Immature natural killer cell (primary cell): ENCODE results near the gene LHX2. TPM values are rescaled to one million over a fixed set of nuclear protein-coding genes. Genes with fewer than 3 reads are reported as not detected.
"Not testable (repeated sequence)": the region's sequence is repeated elsewhere in the genome, so short reads cannot be mapped to it uniquely, and the experiment has no call there.

ENCODE experiments used
- DNase-seq, 3 donors: peaks; one replicate each; pipeline ENCODE4 v3.0.0; 2022; ENCODE audit warnings: mixed read lengths in 1 of 3
- H3K27ac Mint-ChIP-seq, 6 donors: one replicate each; pipeline ENCODE4 v1.8.0; 2020; ENCODE audit warnings: mixed read lengths in 6 of 6, mild to moderate bottlenecking in 5 of 6, inconsistent platforms in 4 of 6, moderate library complexity in 3 of 6
- H3K27me3 Mint-ChIP-seq, 3 donors: one replicate each; pipeline ENCODE4 v1.8.0; 2020 to 2021; ENCODE audit warnings: low read depth in 3 of 3, mild to moderate bottlenecking in 3 of 3, mixed read lengths in 3 of 3, moderate library complexity in 3 of 3, inconsistent platforms in 1 of 3
- H3K36me3 Mint-ChIP-seq, 3 donors: one replicate each; pipeline ENCODE4 v1.8.0; 2020; ENCODE audit warnings: mixed read lengths in 3 of 3, inconsistent platforms in 2 of 3, mild to moderate bottlenecking in 2 of 3
- H3K4me1 Mint-ChIP-seq, 2 donors: one replicate each; pipeline ENCODE4 v1.8.0; 2020; ENCODE audit warnings: inconsistent platforms in 2 of 2, mild to moderate bottlenecking in 2 of 2, mixed read lengths in 2 of 2, moderate library complexity in 1 of 2
- H3K4me3 Mint-ChIP-seq, 5 donors: one replicate each; pipeline ENCODE4 v1.8.0; 2020; ENCODE audit warnings: mild to moderate bottlenecking in 5 of 5, mixed read lengths in 5 of 5, inconsistent platforms in 3 of 5, moderate library complexity in 3 of 5
- H3K9me3 Mint-ChIP-seq, 6 donors: one replicate each; pipeline ENCODE4 v1.8.0; 2020; ENCODE audit warnings: mild to moderate bottlenecking in 6 of 6, mixed read lengths in 6 of 6, inconsistent platforms in 4 of 6, moderate library complexity in 3 of 6
- polyA plus RNA-seq, 3 donors: library from polyadenylated mRNA; unstranded; fragments of 300-500 nt; fragmentation: Illumina TruSeq; gene quantifications; one replicate each; pipeline ENCODE4 v1.2.3, GENCODE V29; 2021

The LHX2 gene
- polyA plus RNA-seq, 3 donors from 2014 or later: not detected

DNA sequence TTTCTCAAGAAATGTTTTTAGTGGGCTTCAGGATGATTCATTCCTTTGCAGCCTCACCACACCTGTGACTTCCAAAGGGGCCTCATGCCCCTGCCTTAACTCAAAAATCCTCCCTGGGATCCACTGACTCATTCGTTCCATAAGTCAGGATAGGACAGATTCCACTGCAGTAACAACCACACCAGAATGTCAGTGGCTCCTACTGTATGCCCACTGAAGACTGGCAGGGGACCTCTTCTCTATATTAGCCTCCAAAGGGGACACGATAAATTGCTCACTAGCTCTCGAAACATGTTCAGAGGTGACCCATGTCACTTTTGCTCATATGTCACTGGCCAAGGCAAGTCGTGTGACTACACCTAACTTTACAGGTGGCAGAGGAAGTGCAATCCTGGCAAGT lies 25.7 kb upstream of the LHX2 start:
- Mint-ChIP-seq H3K9me3 (no peaks in the 10 kb centered on the region), H3K27me3 (peaks cover 4 to 11% (median 5%) of the 10 kb centered on the region in 3 donors), H3K4me1 (no peaks in the 10 kb centered on the region), H3K27ac (no peak overlapping the region), H3K4me3 (no peak overlapping the region), H3K36me3 (no peaks in the 10 kb centered on the region)
- no peak for DNase-seq

DNA sequence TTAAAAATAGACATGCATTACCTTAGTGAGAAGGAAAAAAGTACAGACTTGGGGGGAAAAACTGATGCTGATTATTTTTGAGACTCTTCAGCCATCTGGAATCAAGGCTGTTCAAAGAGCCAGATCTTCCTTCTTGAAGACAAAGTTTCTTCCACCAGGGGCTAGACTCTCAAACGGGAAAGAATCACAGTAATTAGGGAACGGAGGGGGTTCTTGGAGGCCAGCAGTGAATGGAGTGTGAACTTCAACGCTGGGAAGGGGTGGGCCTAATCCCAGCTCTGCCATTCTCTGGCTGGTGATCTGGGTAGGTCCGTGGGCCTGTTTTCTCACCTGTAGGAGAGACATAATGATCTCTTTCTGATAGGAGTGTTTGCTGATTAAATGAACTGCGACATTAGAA lies 21.1 kb upstream of the LHX2 start:
- H3K27ac Mint-ChIP-seq: no peak overlapping the region
- H3K4me1 Mint-ChIP-seq: no peaks in the 10 kb centered on the region
- H3K4me3 Mint-ChIP-seq: no peak overlapping the region
- H3K36me3 Mint-ChIP-seq: no peaks in the 10 kb centered on the region
- peaks cover 2 to 15% (median 12%) of the 10 kb centered on the region in 3 donors for H3K27me3 Mint-ChIP-seq
- no peak for DNase-seq
- peaks cover 0 to 2% (median 0%) of the 10 kb centered on the region in 6 donors for H3K9me3 Mint-ChIP-seq

DNA sequence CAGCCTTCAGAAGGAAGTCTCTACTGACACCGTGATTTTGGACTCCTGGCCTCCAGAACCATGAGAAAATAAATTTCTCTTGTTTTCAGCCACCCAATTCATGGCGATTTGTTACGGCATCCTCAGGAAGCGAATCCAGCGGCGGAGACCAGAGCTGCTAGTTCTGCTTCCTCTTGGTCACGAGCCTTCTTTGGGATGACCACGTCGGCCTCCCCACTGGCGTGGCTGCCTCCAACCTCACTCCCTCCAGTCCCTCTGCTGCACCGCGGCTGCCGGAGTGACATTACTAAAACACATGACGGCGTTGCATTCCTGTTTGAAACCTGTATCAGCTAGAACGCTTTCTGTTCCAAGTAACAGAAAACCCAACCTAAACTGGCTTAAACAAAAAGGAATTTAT lies 18.9 kb upstream of the LHX2 start:
- H3K27ac Mint-ChIP-seq, H3K36me3 Mint-ChIP-seq, H3K4me3 Mint-ChIP-seq, DNase-seq, H3K4me1 Mint-ChIP-seq, H3K9me3 Mint-ChIP-seq: not testable (repeated sequence)
- H3K27me3 Mint-ChIP-seq: peaks cover 2 to 21% (median 14%) of the 10 kb centered on the region in 3 donors

DNA sequence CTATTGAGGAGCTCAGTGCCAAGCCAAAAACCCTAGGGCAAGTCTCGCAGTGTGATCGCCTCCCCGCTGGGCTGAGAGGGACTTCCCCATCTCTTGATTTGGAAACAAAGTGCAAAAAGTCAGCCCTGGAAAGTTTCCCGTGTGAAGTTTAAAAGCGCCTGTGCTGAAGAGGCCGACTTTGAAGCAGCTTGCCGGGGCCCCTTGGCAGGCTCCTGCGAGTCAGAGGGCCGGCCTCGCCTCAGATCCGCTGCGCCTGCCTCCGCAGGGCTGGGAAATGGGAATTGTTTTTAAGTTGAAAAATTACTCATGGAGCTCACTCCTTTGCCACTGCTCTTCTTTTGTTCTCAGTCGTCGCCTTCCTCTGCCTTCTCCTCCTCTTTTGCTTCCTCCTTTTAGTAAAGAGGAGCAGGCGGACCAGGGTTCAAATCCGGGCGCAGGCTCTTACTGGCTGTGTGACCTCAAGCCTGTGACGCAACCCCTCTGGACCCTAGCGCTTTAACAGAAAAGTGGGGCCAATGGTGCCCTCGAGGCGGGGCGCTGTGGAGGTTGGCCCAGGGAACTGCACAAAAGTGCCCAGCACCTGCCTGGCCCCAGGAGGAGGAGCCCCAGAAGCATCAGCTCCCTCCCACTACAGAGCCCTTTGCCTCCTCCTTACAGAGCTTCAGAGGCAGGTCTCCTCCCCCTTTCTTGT lies 14.7 kb upstream of the LHX2 start:
- H3K36me3 Mint-ChIP-seq: no peaks in the 10 kb centered on the region
- H3K4me3 Mint-ChIP-seq: peak overlapping the region in 2 of 5 donors; percentile 93
- peaks cover 0 to 7% (median 0%) of the 10 kb centered on the region in 6 donors for H3K9me3 Mint-ChIP-seq
- no peak overlapping the region for H3K27ac Mint-ChIP-seq
- DNase-seq: no peak
- H3K27me3 Mint-ChIP-seq: peaks cover 23 to 37% (median 32%) of the 10 kb centered on the region in 3 donors
- peaks cover 31 to 33% of the 10 kb centered on the region in 2 donors for H3K4me1 Mint-ChIP-seq

DNA sequence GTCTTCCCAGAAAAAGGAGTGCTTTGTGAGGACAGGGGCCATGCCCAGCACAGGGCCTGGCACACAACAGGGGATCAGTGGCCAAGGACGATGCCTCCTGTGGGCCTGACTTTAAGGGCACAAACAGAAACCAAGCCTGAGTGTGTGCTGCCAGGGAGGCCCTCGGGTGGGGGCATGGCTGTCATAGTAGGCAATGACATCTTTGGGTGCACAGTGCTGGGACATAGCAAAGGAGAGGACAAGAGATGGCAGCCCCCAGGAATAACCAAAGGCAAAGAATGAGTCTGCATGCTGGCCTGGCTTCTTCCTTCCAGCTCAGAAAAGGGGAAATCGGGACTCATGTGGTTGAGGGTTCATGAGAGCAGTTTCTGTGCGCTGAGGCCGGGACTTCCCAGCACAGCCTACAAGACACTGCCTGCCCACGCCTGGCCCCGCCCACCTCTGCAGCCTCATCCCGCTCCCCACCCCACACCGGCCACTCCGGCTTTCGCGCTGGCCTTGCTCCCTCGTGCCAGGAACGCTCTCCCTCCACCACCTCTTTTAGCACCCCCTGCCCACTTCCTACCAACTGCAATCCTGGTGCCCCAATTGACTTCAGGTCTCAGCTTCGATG lies 13.8 kb upstream of the LHX2 start:
- H3K27ac Mint-ChIP-seq: no peak overlapping the region
- H3K36me3 Mint-ChIP-seq: no peaks in the 10 kb centered on the region
- peaks cover 0 to 7% (median 0%) of the 10 kb centered on the region in 6 donors for H3K9me3 Mint-ChIP-seq
- DNase-seq: no peak
- peak overlapping the region in 4 of 5 donors; percentile 40 to 93 (median 92) for H3K4me3 Mint-ChIP-seq
- peaks cover 31 to 33% of the 10 kb centered on the region in 2 donors for H3K4me1 Mint-ChIP-seq
- H3K27me3 Mint-ChIP-seq: peaks cover 23 to 44% (median 38%) of the 10 kb centered on the region in 3 donors

DNA sequence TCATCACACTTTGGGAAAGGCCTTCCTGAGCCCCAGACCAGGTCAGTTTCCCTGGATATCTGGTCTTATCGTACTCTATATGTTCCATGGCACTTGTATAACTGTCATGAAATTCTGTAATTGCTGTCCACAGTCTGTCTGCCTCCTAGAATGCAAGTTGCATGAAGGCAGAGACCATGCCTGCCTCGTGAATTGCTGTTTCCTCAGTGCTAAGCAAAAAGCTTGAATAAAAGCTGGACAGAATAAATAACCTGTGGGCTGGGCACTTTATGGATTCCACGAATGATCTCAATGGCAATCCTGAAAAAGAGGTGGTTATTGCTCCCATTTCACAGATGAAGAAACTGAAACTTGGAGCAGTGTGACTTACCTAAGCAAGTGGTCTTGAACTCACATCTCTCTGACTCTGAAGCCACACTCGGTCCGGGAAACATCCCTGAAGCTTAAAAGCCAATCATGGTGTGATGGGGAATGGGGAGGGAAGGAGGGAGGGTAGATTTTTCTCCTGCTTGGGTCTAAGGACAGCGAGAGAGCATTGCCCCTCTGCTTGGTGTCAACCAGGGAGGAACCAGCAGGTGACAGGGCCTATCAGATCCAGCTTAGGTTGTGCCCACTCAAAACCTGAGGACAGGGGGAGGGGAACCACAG lies 13.2 kb upstream of the LHX2 start:
- Mint-ChIP-seq H3K27me3 (peaks cover 23 to 50% (median 40%) of the 10 kb centered on the region in 3 donors), H3K27ac (no peak overlapping the region), H3K4me1 (peaks cover 31 to 33% of the 10 kb centered on the region in 2 donors), H3K36me3 (no peaks in the 10 kb centered on the region), H3K9me3 (peaks cover 0 to 7% (median 0%) of the 10 kb centered on the region in 6 donors), H3K4me3 (peak overlapping the region; percentile 74 to 93 (median 90))
- DNase-seq: no peak

DNA sequence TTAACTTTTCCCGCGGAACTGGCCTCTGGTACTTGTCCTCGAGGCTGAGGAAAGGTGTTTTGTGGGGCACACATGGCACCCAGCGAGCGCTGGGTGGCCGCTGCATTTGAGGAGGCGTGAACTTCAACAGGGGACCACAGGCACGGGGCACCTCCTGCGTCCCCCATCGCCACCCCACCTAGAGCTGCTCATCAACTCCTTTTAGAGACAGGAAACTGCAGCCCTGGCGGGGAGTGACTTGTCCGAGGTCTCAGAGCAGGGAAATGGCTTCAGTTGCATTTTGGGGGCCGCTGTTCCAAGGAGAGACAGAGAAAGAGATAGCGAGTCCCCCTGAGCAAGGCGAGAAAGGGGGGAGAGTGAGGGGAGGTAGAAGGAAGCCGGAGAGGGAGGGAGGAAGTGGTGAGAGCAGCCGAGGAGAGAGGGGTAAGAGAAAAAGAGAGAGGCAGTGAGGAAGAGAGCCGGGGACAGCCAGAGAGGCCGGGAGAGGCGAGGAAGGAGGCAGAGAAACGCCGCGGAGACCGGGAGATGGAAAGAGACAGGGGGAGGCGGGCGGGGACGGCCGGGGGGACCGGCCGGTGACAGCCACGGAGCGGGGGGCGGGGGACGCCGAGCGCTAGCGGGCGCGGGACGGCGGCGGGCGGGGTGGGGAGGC lies 12.5 kb upstream of the LHX2 start:
- H3K27ac Mint-ChIP-seq: peak overlapping the region in 1 of 6 donors; percentile 25
- peaks cover 31 to 33% of the 10 kb centered on the region in 2 donors for H3K4me1 Mint-ChIP-seq
- H3K27me3 Mint-ChIP-seq: peaks cover 24 to 55% (median 39%) of the 10 kb centered on the region in 3 donors
- DNase-seq: no peak
- H3K4me3 Mint-ChIP-seq: peak overlapping the region; percentile 74 to 93 (median 90)
- H3K9me3 Mint-ChIP-seq: peaks cover 0 to 5% (median 0%) of the 10 kb centered on the region in 6 donors
- H3K36me3 Mint-ChIP-seq: no peaks in the 10 kb centered on the region

DNA sequence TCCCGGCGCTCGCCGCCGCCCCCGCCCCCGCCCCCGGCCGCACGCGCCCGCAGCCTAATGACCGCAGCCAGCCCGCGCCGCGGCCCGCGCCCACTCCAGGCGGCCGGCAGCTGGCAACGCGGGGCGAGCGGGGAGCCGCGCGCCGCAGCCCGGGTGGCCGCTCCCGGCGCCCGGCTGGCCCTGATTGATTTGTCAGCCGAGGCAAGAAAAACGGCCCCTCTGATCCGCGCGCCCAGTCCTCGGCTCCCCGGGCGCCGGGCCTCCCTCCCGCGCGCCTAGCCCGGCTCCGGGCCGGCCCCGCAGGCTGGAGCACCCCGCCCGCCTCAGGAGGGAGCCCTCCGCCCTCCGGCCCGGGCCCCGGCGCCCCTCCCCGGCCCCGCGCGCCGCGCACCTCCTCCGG lies 11.9 kb upstream of the LHX2 start:
- H3K27ac Mint-ChIP-seq: no peak overlapping the region
- peaks cover 26 to 55% (median 36%) of the 10 kb centered on the region in 3 donors for H3K27me3 Mint-ChIP-seq
- peaks cover 0 to 5% (median 0%) of the 10 kb centered on the region in 6 donors for H3K9me3 Mint-ChIP-seq
- H3K4me3 Mint-ChIP-seq: no peak overlapping the region
- H3K36me3 Mint-ChIP-seq: no peaks in the 10 kb centered on the region
- DNase-seq: no peak
- H3K4me1 Mint-ChIP-seq: peaks cover 31 to 33% of the 10 kb centered on the region in 2 donors

DNA sequence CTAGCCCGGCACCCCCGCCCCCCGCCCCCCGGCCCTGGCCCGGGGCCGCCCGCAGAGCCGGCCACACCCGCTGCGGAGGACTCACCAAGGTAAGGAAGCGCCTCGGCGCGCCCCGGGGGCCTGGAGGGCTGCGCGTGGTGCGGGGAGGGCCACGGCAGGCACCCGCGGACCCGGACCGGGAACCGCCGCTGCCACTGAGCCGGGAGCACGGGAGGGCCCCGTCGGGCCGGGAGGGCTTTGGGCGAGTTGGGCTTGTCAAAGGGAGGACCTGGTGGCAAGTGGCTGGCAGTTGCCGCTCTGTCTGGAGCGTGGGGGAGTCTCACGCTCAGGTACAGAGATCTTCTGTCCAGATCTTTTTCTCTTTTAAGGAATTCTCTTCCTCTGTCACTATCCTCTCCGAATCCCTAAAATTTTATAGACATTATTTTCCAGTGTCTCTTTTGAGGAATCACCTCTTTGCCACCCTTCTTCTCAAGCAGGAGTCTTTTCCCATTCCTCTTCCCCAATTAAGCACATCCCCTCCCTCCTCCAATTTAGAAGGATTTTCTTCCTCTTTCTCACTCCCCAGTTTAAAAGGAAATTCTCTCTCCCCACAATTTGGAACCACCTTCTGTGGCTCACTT lies 11.3 kb upstream of the LHX2 start:
- Mint-ChIP-seq H3K4me3 (peak overlapping the region; percentile 57 to 83 (median 68)), H3K36me3 (no peaks in the 10 kb centered on the region), H3K4me1 (peaks cover 31 to 33% of the 10 kb centered on the region in 2 donors), H3K27me3 (peaks cover 30 to 57% (median 34%) of the 10 kb centered on the region in 3 donors), H3K9me3 (peaks cover 0 to 5% (median 0%) of the 10 kb centered on the region in 6 donors), H3K27ac (no peak overlapping the region)
- no peak for DNase-seq

DNA sequence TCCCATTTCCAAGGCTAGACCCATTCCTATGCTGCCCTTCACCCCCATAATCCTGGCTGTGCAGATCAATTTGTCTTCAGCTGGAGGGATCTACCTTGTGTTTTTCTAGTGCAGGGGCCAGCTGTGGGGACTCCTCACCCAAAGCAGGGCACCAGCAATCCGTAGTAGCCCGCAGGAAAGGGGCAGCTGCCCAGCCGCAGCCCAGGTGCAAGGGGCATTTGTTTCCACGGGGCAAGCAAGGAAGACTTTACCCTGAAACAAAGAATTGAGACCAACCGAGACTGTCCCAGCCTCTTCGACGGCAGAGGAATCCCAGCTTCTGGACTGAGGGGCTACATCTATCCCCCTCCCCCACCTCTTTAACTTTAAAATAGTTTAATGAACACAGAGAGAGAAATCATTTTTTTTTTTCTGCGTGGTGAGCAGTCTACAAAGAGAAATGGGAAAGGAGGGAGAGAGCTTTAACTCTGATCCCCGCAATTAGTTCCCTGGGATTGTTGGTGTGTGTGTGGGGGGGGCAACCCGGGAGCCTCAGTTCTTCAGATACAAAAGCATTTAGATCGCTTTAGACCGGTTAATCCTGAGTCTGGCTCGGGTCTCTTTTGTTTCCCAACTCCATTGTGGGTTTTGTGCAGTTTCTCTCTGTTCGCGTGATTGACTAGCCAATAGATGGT lies 10.6 kb upstream of the LHX2 start:
- no peaks in the 10 kb centered on the region for H3K36me3 Mint-ChIP-seq
- no peak overlapping the region for H3K27ac Mint-ChIP-seq
- no peak for DNase-seq
- peak overlapping the region; percentile 57 to 83 (median 68) for H3K4me3 Mint-ChIP-seq
- H3K4me1 Mint-ChIP-seq: peaks cover 31 to 33% of the 10 kb centered on the region in 2 donors
- peaks cover 33 to 55% (median 36%) of the 10 kb centered on the region in 3 donors for H3K27me3 Mint-ChIP-seq
- H3K9me3 Mint-ChIP-seq: peaks cover 0 to 5% (median 0%) of the 10 kb centered on the region in 6 donors

DNA sequence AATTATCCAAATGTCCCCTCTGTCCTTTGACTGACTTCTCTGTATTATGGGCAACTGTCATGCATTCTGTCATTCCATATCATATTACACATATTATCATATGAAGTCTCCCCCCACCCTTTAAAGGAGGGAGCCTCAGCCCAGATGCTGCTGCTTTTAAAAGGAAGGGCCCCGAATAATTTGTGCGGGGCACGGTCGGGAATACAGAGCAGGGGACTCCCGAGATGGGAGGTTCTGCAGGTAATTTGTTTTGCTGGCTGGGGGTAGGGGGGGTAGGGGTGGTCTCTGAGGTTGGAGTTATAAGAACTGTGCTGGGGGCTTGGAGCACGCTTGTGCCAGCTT lies 10.1 kb upstream of the LHX2 start:
- no peak overlapping the region for H3K27ac Mint-ChIP-seq
- no peaks in the 10 kb centered on the region for H3K36me3 Mint-ChIP-seq
- peak overlapping the region in 4 of 5 donors; percentile 11 to 45 (median 32) for H3K4me3 Mint-ChIP-seq

DNA sequence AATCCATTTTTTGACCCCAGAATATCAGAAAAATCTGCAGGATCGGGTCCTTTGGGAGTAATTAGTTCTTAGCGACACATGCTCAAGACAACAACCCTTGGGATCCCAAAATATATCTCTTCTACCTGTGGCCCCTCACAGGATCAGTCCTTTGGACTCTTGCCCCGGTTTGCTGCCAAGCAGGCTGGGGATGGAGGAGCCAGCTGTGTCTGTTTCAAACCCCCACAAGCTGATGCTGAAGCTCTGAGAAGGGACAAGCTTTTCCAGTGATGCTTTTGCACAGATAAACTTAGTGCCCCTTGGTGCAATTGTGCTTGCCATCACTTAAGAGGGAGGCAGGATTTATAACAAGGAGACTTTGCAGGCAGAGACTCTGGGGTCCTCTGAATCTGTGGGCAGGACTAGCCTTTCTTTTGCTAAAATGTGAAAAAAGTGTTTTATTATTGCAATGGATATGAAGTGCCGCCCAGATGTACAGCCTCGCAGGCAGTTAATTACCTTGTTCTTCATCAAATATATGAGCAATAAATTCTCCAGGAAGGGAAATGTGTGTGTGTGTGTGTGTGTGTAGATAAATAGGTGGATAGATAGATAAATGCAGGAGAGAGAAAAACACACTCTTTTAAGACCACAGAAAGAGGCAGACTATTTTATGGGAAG lies 9.6 kb upstream of the LHX2 start:
- Mint-ChIP-seq H3K4me3 (no peak overlapping the region), H3K36me3 (no peaks in the 10 kb centered on the region), H3K27me3 (peaks cover 38 to 59% (median 44%) of the 10 kb centered on the region in 3 donors), H3K4me1 (peaks cover 29 to 32% of the 10 kb centered on the region in 2 donors), H3K27ac (no peak overlapping the region), H3K9me3 (peaks cover 0 to 5% (median 0%) of the 10 kb centered on the region in 6 donors)
- DNase-seq: no peak

More for the DNA sequence above, 10.1 kb upstream of the LHX2 start:
- Mint-ChIP-seq H3K4me1 (peaks cover 31 to 33% of the 10 kb centered on the region in 2 donors), H3K9me3 (peaks cover 0 to 5% (median 0%) of the 10 kb centered on the region in 6 donors), H3K27me3 (peaks cover 35 to 54% (median 41%) of the 10 kb centered on the region in 3 donors)
- DNase-seq: no peak
